GM21526 (cell line): ENCODE results near the gene GPSM3.
"Not testable (repeated sequence)": the region's sequence is repeated elsewhere in the genome, so short reads cannot be mapped to it uniquely, and the experiment has no call there.

ENCODE experiments used
- ATAC-seq: cut with Tn5 transposase; IDR thresholded peaks from one replicate; pipeline ENCODE4 v1.9.1; 2021; ENCODE audit warnings: moderate library complexity; ENCODE audit not compliant: unreplicated experiment, low FRiP score

Gene GPSM3

DNA sequence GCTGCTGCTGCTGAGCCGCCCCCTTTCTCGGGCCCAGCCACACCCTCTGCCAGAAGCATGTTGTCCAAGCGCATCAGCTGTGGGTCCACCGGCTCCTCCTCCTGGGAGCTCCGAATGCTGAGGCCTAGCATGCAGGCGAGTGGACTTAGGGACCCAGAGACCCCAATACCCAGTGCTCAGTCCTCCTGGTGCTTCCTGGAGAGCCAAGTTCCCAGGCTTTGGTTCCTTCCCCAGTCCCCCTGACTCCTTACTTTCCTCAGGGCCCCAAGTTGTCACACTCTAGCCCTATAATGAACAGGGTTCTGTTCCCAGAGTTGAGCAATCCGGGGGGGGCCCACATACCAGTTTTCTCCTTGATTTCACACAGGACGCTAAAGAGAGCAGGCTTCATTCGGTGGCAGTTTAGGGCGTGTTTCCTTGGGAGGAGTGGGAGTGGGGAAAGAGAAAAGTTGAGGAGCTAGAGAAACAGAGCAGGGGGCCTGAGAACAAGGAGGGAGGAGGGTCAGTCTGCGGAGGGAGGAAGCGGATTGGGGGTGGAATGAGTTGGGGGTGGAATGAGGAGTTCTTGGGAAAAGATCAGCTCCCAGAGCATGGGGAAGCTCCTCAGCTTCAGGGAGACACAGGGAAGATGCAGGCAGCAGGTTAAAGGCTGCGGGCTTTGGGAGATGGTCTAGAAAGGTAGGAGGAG lies 3.9 kb downstream of the GPSM3 start:
- ATAC-seq = no peak

DNA sequence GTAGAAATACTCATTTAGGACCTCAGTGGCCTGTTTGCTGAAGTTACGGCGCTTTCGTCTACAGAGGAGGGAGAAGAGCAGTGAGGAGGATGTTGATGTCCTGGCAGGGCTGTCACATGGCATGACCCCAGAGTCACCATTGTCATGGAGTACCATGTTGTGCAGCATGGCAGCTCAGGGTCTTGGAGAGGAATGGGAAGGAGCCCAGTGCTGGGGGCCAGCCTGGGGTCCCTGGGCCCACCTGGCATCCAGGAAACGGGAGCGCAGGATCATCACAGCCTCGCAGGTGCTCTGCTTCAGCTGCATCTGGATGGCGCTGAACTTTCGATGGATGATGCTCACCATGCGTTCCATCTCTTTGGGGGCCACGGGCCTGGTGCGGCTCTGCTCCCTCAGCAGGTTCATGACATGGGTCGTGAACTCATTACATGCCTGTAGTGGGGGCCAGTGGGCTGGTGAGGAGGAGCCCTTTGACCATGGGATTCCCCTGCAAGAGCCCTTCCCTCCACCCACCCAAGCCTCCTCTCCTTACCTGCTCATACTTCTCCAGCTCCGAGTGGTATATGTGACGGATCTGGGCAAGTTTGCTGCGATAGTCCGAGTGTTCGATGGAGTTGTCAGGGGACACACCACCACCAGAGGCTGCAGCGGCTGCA lies 4.6 kb downstream of the GPSM3 start:
- ATAC-seq = not testable (repeated sequence)

DNA sequence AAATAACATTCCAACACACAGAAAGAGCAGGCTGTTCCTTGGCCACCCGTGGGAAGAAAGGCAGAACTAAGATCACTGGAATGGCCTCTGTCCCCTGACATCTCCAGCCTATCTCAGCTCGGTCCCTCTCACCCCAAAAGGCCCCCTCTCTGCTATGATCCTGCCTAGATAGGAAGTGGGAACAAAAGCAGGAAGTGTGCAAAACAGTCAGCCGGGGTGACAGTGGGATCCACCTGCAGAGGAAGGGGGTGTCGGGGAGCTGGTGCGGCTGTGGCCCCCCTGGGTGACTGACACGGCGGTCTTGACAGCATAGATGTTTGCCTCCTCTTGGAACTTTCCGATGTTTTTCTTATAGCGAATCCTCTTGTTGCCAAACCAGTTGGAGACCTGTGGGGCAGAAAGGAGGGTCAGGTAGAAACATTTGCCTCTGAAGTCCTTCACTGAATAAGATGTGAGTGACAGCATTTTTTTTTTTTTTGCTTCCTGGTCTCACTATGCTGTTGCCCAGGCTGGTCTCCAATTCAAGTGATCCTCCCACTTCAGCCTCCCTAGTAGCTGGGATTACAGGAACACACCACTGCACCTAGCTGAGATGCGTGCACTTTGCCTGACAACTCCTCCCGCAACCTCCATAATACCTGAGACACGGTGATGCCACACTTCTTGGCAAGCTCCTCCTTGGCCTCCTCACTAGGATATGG lies 5.3 kb downstream of the GPSM3 start:
- no peak for ATAC-seq

DNA sequence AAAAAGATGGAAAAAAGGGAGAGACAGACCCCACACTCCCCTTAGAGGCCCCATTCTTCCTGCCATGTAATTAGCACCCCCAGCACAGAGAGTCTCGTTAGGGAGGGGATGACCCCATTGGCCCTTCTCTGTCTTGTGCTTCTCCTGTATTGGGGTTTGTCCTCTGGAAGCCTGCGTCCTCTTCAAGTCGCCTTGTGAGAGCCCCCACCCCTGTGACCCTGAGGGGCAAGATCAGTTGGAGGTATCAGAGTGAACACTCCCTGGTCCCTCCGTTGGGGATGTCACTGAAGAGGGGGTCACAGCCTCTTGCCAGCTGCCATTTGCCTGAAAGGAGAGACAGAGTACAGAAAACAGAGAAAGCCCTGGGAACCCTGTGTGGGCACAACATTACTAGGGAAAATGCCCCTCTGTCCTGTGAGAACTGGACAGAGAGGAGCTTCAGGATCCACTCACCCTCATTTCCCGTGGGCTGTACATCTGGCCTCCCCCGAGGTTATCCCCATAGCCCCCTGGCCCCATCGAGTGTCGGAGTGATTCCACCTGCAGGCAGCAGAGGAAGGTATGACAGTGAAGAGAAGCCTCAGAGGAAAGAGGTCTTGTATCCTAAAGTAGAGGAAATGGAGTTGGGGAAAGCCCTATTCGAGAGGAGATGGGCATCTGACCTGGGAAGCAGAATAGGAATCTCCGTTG lies 6.1 kb downstream of the GPSM3 start:
- ATAC-seq = not testable (repeated sequence)

DNA sequence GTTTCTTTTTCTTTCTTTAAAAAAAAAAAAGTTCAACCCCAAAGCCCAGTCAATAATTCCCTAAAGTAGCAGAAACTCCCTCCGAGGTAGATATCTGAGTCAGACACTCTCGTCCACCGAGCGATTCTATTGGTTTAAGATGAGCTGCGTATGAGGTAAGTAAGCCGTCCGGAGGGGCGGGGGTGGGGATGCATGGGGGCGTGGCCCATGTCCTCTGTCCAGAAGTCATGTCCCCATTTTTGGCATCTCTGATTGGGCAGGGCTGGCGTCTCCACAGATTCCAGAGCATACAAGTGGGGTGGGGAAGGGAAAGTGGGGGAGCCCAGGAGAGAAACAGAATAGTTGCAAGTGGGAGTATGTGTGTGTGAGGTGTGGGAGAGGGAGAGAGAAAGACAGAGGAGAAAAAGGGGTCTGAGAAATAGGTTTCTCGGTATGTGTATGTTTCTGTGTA lies 6.7 kb downstream of the GPSM3 start:
- not testable (repeated sequence) for ATAC-seq

DNA sequence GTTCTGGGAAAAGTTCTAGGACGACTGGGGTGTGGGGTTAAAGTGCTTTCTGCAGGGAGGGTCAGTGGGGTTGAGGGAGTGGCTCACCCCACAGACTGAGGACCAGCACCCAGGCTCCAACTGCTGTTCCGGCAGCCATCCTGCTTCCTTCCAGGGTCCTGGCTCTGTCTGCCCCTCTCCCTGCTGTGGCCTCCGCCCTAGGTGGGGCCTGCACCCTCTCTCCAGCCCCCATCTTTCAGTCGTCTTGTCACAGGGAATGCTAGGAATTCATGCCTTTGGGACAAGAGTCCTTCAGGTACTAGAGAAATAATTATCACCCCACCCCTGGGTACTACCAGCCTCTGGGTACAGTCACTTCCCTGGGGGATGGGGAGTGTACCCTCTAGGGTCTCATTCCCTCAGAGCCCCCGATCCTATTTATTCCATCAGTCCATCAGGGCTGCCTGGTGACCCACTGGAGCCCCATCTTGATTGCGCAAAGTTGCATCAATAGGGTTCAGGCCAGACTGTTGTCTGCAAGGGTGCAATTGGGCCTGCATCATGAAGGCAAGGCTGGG lies 8.3 kb downstream of the GPSM3 start, which contains the start of gene AGER:
Gene AGER, minus strand, starts transcription at position 170 of the 557 bp plus-strand sequence. Its CDS starts 31 bp downstream, at position 139.
- ATAC-seq = no peak

DNA sequence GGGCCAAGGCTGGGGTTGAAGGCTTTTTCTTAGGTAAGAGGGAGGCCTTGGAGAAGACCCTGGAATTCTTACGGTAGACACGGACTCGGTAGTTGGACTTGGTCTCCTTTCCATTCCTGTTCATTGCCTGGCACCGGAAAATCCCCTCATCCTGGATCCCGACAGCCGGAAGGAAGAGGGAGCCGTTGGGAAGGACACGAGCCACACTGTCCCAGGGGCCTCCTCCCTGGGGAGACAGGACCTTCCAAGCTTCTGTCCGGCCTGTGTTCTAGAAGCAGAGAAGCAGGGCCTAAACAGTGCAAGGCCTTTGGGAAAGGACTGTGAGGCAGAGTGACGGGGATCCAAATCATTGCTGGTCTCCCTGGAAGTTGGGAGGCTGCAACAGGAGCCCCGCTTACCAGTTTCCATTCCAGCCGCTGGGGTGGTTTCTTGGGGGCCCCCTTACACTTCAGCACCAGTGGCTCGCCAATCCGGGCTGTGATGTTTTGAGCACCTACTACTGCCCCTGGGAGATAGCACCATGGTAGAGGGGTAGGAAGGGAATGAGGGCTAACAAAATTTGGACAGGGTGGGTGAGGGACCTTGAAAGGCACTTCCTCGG lies 8.9 kb downstream of the GPSM3 start:
- ATAC-seq = no peak

DNA sequence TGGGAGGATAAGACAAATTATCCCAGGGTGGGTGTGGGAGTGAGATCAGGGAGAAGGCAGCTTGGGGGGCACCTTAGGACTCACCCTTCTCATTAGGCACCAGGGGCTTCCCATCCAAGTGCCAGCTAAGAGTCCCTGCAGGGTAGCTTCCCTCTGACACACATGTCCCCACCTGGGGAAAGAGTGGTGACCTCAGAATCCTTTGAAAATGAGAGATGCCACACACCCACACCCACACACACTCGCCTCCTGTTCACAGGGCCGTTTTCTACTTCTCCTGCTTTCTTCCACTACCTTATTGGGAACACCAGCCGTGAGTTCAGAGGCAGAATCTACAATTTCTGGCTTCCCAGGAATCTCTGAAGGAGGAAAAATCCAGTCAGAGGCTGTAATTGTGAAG lies 9.4 kb downstream of the GPSM3 start:
- ATAC-seq = no peak

DNA sequence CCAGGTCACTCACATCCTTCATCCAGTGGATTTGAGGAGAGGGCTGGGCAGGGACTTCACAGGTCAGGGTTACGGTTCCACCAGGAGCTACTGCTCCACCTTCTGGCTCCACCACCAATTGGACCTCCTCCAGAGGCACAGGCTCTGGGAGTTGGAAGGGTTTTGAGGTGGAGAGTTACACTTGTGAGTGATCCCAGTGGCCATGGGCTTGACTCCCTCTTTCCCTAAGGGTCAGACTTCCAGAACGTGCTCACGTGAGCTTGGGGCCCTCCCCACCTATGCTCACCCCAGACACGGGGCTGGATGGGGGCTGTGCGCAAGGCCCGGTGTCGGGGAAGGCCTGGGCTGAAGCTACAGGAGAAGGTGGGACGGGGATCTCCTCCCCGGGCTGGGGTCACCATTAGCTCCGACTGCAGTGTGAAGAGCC lies 9.9 kb downstream of the GPSM3 start:
- no peak for ATAC-seq

DNA sequence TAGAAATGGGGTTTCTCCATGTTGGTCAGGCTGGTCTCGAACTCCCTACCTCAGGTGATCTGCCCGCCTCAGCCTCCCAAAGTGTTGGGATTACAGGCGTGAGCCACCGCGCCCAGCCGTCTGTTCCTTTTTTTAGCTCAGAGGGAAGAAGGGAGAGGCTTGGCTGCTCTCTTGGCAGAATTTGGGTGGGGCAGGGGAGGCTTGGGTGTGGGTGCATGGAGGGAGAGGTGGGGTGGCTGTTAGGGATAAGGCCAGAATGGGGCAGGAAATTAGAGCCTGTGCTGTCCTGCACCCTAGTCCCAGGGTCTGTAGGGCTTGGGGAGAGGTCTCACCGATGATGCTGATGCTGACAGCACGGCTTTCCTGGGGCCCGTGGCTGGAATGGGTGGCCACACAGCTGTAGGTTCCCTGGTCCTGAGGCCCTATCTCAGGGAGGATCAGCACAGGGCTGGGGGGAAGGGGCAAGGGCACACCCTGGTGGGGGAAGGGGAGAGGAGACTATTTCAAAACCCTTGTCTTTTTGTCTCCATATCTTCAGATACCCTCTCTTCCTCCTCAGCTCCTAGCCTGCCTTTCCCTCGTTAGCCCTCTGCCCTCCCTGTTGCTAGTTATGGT lies 10.4 kb downstream of the GPSM3 start:
- no peak for ATAC-seq

DNA sequence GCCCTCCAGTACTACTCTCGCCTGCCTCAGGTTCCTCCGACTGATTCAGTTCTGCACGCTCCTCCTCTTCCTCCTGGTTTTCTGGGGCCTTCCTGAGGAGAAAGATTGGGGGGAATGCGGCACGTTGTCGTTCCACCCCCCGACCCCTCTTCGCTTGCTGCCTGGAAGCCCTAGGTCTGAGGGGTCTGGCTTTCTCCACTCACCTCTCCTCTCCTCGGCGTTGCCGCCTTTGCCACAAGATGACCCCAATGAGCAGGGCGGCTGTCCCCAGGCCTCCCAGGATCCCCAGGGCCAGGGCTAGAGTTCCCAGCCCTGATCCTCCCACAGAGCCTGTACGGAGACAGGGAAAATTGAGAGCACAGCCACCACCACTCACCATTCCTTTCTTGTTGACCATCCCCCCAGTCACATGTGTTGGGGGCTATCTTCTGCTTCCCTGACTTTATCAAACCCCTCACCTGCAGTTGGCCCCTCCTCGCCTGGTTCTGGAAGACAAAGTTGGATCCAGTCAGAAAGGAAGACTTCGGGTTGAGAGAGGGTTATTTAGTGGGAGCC lies 11.2 kb downstream of the GPSM3 start:
- ATAC-seq = no peak

DNA sequence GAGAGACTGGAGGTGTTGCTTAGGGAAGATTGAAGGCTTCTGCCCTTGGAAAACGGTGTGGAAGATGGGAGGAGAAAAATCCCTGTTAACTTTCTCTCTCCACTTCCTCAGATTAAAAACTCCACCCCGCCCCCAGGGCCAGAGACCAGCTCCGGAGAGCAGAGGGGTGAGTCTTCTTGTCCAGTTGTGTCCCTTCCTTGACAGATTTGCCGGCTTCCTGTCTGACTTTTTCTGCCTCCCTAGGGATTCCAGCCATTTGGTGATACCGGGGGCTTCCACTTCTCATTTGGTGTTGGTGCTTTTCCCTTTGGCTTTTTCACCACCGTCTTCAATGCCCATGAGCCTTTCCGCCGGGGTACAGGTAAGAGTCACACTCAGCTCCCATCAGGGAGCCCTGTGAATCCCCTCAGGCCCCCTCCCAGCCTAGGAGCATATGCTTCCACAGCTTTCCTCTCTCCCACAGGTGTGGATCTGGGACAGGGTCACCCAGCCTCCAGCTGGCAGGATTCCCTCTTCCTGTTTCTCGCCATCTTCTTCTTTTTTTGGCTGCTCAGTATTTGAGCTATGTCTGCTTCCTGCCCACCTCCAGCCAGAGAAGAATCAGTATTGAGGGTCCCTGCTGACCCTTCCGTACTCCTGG lies 12.6 kb downstream of the GPSM3 start:
- no peak for ATAC-seq

DNA sequence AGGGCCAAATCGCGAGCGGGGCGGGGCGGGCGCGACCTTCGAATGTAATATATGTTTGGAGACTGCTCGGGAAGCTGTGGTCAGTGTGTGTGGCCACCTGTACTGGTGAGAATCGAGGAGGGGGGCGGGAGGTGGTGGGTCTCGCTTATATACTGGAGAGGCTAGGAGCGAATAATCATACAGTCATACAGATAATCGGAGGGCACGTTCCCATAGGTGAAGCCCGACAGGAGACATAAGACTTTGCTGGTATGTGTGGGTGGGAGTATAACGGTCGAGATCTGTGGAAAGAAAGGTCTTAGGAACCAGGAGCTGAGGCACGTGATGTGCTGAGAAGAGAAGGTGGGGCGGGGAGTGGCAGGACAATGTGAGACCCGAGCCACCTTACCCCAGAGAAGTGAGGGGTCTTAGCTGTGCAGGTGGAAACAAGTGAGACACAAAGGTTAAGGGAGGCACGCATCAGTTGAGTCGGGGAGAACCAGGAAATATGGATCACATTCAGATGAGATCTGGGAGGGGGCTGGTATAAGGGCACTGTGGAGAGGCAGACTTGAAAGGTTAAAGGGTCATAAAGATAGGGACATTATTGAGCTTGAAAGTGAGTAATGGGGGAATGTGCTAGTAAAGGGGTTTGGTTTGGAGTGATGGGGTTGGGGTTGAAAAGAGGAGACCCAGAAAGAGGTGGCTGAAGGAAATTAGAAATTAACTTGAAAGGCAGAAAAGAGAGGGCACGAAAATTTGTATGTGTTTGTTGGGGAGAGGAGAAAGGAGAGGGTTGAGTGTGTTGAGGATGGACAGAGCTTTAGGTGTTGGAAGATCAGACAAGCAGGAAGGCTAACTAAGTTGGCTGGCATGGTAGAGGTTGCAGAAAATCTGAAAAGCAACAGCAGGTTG lies 13.6 kb downstream of the GPSM3 start:
- no peak for ATAC-seq

DNA sequence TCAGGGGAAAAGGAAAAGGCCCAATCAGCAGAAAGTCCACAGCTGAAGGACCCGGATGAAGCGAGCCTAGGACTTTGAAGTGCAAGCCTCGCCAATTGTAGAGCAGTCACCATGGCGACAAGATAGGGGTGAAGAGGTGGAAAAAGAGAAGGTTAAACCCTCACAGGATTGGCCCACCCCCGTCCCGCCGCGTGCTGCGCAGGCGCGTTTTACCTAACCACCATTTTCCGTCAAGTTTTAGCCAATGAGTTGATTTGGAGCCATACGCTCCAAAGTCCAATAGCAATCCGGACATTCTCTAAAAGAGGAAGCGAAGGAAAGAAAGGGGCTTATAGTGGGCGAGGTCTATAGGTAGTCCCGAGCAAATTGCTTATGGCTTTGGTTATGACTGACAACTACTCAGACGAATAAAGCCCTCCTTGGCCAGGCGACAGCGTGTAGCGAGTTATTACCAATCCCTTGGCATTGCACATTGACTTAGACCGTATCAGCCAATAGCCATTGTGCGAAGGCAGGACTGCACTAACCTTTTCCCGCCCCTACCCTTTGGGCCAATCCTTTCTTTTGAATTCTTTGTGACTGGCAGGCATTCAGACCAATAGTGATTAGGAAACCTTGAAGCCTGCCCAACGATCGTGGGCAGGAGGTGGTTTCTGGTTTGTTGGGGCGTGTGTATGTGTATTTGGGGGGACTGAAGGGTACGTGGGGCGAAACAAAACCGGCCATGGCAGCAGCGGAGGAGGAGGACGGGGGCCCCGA lies 14.5 kb downstream of the GPSM3 start, which contains the start of gene RNF5:
Gene RNF5, plus strand, starts transcription at position 618 of the 759 bp plus-strand sequence. Its CDS starts 107 bp downstream, at position 725.
- ATAC-seq = peak; percentile 72

DNA sequence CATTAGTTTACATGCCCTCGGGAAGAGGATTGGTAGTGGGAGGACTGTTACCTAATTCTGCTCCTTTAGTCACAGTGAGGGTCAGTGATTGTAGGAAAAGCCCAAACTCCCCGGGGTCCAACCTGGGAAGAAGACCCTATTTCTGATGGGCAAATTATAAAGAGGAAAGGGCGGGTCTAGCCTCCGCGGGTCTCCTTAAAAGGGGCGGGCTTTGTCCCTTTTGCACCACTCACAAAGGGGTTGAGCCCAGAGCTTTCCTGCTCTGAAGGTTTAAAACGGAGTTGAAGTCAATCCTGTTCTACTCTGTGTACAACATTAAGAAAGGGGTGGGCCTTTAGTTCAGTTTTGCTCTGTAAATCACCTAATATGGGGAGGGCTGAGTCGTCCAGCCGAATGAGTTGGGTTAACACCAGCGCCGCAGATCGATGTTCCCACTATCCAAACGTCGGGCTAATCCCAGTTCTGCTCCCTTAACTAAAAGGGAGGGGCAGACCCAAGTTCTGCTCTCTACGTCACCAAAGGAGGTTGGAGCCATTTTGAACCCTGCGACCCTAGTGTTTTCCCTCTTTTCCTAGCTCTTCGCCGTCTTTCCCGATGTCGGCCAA lies 15.2 kb downstream of the GPSM3 start:
- ATAC-seq = no peak

DNA sequence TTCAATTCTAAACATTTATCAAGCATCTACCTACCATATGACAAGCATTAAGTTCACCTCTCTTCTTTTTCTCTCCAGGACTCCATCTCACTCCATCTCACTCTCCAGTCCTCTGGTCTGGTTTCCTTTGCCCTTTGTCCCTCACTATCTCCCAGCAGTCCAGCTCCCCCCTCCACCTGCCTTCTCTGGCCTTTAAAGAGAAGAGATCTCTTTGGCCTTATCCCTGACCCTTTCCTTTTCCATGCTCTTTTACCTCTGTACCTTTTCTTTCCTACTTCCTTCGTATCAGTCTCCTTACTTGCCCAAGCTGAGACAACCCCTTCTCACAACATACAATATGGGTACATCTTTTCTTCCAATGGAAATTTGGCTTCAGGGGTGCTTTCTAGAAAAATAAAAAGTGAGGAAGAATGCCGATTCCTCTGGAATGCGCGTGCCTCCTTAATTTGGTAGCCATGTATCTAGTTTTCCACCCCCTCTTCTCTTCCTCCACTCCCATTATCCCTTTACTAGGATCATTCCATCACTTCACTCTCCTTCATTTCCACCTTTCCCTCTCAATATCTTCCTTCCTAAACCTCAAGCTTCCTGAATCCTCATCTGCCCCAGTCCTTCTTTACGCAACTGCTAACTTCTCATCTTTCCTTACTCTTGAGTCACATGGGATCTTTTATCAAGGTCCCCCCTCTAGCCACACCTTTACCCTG lies 15.8 kb downstream of the GPSM3 start:
- ATAC-seq = no peak
